SU-DHL-6 (cell line): ENCODE results near the gene SUCLG2.

Experiments
- EZH2phosphoT487 ChIP-seq: fragments of 200-600 bp; sonication (generic), shearing (Covaris generic); conservative IDR thresholded peaks from 2 replicates; pipeline ENCODE4 v1.6.1; 2018; ENCODE audit warnings: mild to moderate bottlenecking, antibody characterized with exemption, low read length, moderate library complexity, mixed read lengths
- TF ChIP-seq, protein P1 (sequence below): fragments of 200-600 bp; sonication (generic); IDR thresholded peaks from one replicate; pipeline ENCODE4 v1.5.1; 2017; ENCODE audit warnings: antibody characterized with exemption, mild to moderate bottlenecking, low read length, moderate library complexity; ENCODE audit not compliant: insufficient read depth, poor library complexity, severe bottlenecking

DNA sequence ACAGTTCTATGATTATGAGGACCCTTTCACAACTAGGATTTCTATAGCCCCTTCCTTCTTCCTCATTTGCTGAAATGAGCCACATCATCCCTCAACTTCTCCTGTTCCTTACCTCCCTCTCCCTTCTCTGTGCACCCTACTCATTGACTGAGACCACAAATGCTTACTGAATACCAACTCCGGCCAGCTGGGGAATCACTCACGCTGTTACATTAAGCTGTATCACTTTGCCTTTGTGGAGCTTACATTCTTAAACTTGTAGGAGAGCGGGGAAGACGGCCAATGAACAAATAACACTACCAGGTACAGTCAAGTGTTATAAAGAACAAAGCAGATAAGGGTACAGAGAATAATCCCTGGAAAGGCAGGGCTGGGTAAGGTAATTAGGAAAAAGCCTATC, 5.7 kb downstream of the SUCLG2 start:
- TF ChIP-seq, protein P1, sequence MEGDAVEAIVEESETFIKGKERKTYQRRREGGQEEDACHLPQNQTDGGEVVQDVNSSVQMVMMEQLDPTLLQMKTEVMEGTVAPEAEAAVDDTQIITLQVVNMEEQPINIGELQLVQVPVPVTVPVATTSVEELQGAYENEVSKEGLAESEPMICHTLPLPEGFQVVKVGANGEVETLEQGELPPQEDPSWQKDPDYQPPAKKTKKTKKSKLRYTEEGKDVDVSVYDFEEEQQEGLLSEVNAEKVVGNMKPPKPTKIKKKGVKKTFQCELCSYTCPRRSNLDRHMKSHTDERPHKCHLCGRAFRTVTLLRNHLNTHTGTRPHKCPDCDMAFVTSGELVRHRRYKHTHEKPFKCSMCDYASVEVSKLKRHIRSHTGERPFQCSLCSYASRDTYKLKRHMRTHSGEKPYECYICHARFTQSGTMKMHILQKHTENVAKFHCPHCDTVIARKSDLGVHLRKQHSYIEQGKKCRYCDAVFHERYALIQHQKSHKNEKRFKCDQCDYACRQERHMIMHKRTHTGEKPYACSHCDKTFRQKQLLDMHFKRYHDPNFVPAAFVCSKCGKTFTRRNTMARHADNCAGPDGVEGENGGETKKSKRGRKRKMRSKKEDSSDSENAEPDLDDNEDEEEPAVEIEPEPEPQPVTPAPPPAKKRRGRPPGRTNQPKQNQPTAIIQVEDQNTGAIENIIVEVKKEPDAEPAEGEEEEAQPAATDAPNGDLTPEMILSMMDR = no peak
- no peak for TF ChIP-seq EZH2phosphoT487
